GM23338 (cell line): Measurements from ENCODE around the gene TGFB1. TPM values are rescaled to one million over a fixed set of nuclear protein-coding genes. Genes with fewer than 3 reads are reported as not detected.

ENCODE experiments used
- ATAC-seq: fragments of 200-7000 bp; cut with Tn5 transposase; 3 replicates; pipeline ENCODE4 v1.9.1; 2020
- DNase-seq: peaks from one replicate; pipeline ENCODE4 v3.0.0-alpha.2; 2015; ENCODE audit warnings: low spot score
- H2AFZ ChIP-seq: fragments of 200-600 bp; sonication (generic); 2 replicates; pipeline ENCODE4 v1.8.0; 2016; ENCODE audit warnings: antibody characterized with exemption, mild to moderate bottlenecking, moderate library complexity
- H3F3A ChIP-seq: fragments of 200-600 bp; sonication (generic); replicated peaks from 2 replicates; pipeline ENCODE4 v1.8.0; 2017; ENCODE audit warnings: antibody characterized with exemption, mixed run types, low read depth
- H3K27ac ChIP-seq: fragments of 200-600 bp; sonication (generic); 2 replicates; pipeline ENCODE4 v1.6.1; 2016; ENCODE audit warnings: low read depth
- H3K27me3 ChIP-seq: fragments of 200-600 bp; sonication (generic); 2 replicates; pipeline ENCODE4 v1.8.0; 2016; ENCODE audit warnings: mild to moderate bottlenecking, mixed run types, moderate library complexity; ENCODE audit not compliant: insufficient read depth
- H3K36me3 ChIP-seq: fragments of 200-600 bp; sonication (generic); 2 replicates; pipeline ENCODE4 v1.8.0; 2016; ENCODE audit warnings: mild to moderate bottlenecking; ENCODE audit not compliant: insufficient read depth
- H3K4me1 ChIP-seq: fragments of 200-600 bp; sonication (generic); 2 replicates; pipeline ENCODE4 v1.8.0; 2016; ENCODE audit warnings: mild to moderate bottlenecking, moderate library complexity; ENCODE audit not compliant: insufficient read depth
- H3K4me2 ChIP-seq: fragments of 200-600 bp; sonication (generic); 2 replicates; pipeline ENCODE4 v1.7.1; 2017; ENCODE audit warnings: mixed run types
- H3K4me3 ChIP-seq: fragments of 200-600 bp; sonication (generic); 2 replicates; pipeline ENCODE4 v1.6.1; 2016; ENCODE audit warnings: mixed run types
- H3K79me2 ChIP-seq: fragments of 200-600 bp; sonication (generic); replicated peaks from 2 replicates; pipeline ENCODE4 v1.8.0; 2017; ENCODE audit warnings: mild to moderate bottlenecking; ENCODE audit not compliant: insufficient read depth
- H3K9me2 ChIP-seq: fragments of 200-600 bp; sonication (generic); 2 replicates; pipeline ENCODE4 v1.8.0; 2017; ENCODE audit not compliant: insufficient read depth
- H4K20me1 ChIP-seq: fragments of 200-600 bp; sonication (generic); replicated peaks from 2 replicates; pipeline ENCODE4 v1.8.0; 2017; ENCODE audit warnings: mild to moderate bottlenecking; ENCODE audit not compliant: insufficient read depth
- H3K27ac Mint-ChIP-seq: 2 replicates; pipeline ENCODE4 v1.8.0; 2020; ENCODE audit warnings: inconsistent platforms, mild to moderate bottlenecking, moderate library complexity, mixed read lengths
- H3K27me3 Mint-ChIP-seq: 3 replicates; pipeline ENCODE4 v1.8.0; 2022; ENCODE audit warnings: low read depth, mild to moderate bottlenecking, moderate library complexity, mixed read lengths, inconsistent platforms; ENCODE audit not compliant: insufficient read depth, poor library complexity
- H3K36me3 Mint-ChIP-seq: 3 replicates; pipeline ENCODE4 v1.8.0; 2021; ENCODE audit warnings: low read depth, mild to moderate bottlenecking, inconsistent platforms, moderate library complexity, mixed read lengths
- H3K4me1 Mint-ChIP-seq: 3 replicates; pipeline ENCODE4 v1.8.0; 2020; ENCODE audit warnings: mild to moderate bottlenecking, inconsistent platforms, mixed read lengths
- H3K4me3 Mint-ChIP-seq: 3 replicates; pipeline ENCODE4 v1.8.0; 2021; ENCODE audit warnings: moderate library complexity, mild to moderate bottlenecking, inconsistent platforms, mixed read lengths
- H3K9me3 Mint-ChIP-seq: 3 replicates; pipeline ENCODE4 v1.8.0; 2020; ENCODE audit warnings: moderate library complexity, mild to moderate bottlenecking, inconsistent platforms, mixed read lengths
- EZH2 ChIP-seq: fragments of 200-600 bp; sonication (generic); IDR thresholded peaks from one replicate; pipeline ENCODE4 v1.8.0; 2017; ENCODE audit warnings: antibody characterized with exemption, mild to moderate bottlenecking, low read depth; ENCODE audit not compliant: unreplicated experiment
- polyA plus RNA-seq: library from polyadenylated mRNA; unstranded; fragments of >200 nt; fragmentation: Nextera tagmentation; extraction: Ambion mirVana; gene quantifications from 2 replicates; pipeline ENCODE4 v1.2.1, GENCODE V29; 2016
- total RNA-seq: library from RNA; depleted of rRNA; stranded (reverse); fragments of >200 nt; shearing (Covaris generic); gene quantifications from 2 replicates; pipeline ENCODE4 v1.2.3, GENCODE V29; 2014
- TF ChIP-seq, protein P1 (sequence below): fragments of 250-450 bp; sonication (Bioruptor Pico); IDR thresholded peaks from 2 replicates; pipeline ENCODE4 v1.5.0; 2020; ENCODE audit warnings: mild to moderate bottlenecking, moderate library complexity
- TF ChIP-seq, protein P2 (sequence below): IDR thresholded peaks from one replicate; pipeline ENCODE4 v1.6.1; 2018; ENCODE audit warnings: antibody characterized with exemption; ENCODE audit not compliant: unreplicated experiment

TGFB1 gene
- total and polyA plus RNA-seq, 2 experiments from 2014 or later: 0.99 to 7.9 TPM

GRCh38 chr19:41352609-41353465 lies 885 bp downstream of the TGFB1 start (continued):
- TF ChIP-seq, protein P1, sequence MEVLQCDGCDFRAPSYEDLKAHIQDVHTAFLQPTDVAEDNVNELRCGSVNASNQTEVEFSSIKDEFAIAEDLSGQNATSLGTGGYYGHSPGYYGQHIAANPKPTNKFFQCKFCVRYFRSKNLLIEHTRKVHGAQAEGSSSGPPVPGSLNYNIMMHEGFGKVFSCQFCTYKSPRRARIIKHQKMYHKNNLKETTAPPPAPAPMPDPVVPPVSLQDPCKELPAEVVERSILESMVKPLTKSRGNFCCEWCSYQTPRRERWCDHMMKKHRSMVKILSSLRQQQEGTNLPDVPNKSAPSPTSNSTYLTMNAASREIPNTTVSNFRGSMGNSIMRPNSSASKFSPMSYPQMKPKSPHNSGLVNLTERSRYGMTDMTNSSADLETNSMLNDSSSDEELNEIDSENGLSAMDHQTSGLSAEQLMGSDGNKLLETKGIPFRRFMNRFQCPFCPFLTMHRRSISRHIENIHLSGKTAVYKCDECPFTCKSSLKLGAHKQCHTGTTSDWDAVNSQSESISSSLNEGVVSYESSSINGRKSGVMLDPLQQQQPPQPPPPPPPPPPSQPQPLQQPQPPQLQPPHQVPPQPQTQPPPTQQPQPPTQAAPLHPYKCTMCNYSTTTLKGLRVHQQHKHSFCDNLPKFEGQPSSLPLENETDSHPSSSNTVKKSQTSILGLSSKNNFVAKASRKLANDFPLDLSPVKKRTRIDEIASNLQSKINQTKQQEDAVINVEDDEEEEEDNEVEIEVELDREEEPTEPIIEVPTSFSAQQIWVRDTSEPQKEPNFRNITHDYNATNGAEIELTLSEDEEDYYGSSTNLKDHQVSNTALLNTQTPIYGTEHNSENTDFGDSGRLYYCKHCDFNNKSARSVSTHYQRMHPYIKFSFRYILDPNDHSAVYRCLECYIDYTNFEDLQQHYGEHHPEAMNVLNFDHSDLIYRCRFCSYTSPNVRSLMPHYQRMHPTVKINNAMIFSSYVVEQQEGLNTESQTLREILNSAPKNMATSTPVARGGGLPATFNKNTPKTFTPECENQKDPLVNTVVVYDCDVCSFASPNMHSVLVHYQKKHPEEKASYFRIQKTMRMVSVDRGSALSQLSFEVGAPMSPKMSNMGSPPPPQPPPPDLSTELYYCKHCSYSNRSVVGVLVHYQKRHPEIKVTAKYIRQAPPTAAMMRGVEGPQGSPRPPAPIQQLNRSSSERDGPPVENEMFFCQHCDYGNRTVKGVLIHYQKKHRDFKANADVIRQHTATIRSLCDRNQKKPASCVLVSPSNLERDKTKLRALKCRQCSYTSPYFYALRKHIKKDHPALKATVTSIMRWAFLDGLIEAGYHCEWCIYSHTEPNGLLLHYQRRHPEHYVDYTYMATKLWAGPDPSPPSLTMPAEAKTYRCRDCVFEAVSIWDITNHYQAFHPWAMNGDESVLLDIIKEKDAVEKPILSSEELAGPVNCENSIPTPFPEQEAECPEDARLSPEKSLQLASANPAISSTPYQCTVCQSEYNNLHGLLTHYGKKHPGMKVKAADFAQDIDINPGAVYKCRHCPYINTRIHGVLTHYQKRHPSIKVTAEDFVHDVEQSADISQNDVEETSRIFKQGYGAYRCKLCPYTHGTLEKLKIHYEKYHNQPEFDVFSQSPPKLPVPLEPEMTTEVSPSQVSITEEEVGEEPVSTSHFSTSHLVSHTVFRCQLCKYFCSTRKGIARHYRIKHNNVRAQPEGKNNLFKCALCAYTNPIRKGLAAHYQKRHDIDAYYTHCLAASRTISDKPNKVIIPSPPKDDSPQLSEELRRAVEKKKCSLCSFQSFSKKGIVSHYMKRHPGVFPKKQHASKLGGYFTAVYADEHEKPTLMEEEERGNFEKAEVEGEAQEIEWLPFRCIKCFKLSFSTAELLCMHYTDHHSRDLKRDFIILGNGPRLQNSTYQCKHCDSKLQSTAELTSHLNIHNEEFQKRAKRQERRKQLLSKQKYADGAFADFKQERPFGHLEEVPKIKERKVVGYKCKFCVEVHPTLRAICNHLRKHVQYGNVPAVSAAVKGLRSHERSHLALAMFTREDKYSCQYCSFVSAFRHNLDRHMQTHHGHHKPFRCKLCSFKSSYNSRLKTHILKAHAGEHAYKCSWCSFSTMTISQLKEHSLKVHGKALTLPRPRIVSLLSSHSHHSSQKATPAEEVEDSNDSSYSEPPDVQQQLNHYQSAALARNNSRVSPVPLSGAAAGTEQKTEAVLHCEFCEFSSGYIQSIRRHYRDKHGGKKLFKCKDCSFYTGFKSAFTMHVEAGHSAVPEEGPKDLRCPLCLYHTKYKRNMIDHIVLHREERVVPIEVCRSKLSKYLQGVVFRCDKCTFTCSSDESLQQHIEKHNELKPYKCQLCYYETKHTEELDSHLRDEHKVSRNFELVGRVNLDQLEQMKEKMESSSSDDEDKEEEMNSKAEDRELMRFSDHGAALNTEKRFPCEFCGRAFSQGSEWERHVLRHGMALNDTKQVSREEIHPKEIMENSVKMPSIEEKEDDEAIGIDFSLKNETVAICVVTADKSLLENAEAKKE (CRISPR knock-in tag): no peak

- Histone ChIP-seq H3K4me3 (peak overlapping the region; percentile 91), H3K9me2 (no peaks in the 10 kb centered on the region), H2AFZ (peak overlapping the region; percentile 96; the same call in 1 of the 2 replicates), H4K20me1 (0 out of 2 replicates have a peak, but pooled peaks cover 3% of the 10 kb centered on the region), H3K79me2 (no peaks in the 10 kb centered on the region), H3F3A (peaks cover 6% of the 10 kb centered on the region; the same call in 1 of the 2 replicates), H3K4me1 (peaks cover 12% of the 10 kb centered on the region; the same call in 1 of the 2 replicates), H3K4me2 (peak overlapping the region; percentile 98), H3K27me3 (peaks cover 42% of the 10 kb centered on the region), H3K27ac (no peak overlapping the region), H3K36me3 (no peaks in the 10 kb centered on the region)
- DNase-seq (no peak), ATAC-seq (no peak)
- peak overlapping the region; percentile 87 for H3K4me3 Mint-ChIP-seq
- no peak overlapping the region for H3K27ac Mint-ChIP-seq
- no peaks in the 10 kb centered on the region; the same call in 2 of the 3 replicates for H3K9me3 Mint-ChIP-seq
- peaks cover 2% of the 10 kb centered on the region; the same call in 2 of the 3 replicates for H3K36me3 Mint-ChIP-seq
- peaks cover 62% of the 10 kb centered on the region for H3K27me3 Mint-ChIP-seq
- H3K4me1 Mint-ChIP-seq: peaks cover 19% of the 10 kb centered on the region
- TF ChIP-seq, protein P1 (CRISPR knock-in tag): no peak
- no peak for TF ChIP-seq EZH2
- TF ChIP-seq, protein P2, sequence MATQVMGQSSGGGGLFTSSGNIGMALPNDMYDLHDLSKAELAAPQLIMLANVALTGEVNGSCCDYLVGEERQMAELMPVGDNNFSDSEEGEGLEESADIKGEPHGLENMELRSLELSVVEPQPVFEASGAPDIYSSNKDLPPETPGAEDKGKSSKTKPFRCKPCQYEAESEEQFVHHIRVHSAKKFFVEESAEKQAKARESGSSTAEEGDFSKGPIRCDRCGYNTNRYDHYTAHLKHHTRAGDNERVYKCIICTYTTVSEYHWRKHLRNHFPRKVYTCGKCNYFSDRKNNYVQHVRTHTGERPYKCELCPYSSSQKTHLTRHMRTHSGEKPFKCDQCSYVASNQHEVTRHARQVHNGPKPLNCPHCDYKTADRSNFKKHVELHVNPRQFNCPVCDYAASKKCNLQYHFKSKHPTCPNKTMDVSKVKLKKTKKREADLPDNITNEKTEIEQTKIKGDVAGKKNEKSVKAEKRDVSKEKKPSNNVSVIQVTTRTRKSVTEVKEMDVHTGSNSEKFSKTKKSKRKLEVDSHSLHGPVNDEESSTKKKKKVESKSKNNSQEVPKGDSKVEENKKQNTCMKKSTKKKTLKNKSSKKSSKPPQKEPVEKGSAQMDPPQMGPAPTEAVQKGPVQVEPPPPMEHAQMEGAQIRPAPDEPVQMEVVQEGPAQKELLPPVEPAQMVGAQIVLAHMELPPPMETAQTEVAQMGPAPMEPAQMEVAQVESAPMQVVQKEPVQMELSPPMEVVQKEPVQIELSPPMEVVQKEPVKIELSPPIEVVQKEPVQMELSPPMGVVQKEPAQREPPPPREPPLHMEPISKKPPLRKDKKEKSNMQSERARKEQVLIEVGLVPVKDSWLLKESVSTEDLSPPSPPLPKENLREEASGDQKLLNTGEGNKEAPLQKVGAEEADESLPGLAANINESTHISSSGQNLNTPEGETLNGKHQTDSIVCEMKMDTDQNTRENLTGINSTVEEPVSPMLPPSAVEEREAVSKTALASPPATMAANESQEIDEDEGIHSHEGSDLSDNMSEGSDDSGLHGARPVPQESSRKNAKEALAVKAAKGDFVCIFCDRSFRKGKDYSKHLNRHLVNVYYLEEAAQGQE: no peak
These were observed 1.5 kb downstream of the TGFB1 start for GRCh38 chr19:41352279-41352608.
